NCI-H226 (cell line): ENCODE results near the gene MAP3K14.
A peak's percentile ranks its signal among the peaks of the same experiment; 100 is the strongest.

Experiments
- DNase-seq: peaks from one replicate; pipeline ENCODE4 v3.0.0-alpha.2; 2015

MAP3K14 gene

DNA sequence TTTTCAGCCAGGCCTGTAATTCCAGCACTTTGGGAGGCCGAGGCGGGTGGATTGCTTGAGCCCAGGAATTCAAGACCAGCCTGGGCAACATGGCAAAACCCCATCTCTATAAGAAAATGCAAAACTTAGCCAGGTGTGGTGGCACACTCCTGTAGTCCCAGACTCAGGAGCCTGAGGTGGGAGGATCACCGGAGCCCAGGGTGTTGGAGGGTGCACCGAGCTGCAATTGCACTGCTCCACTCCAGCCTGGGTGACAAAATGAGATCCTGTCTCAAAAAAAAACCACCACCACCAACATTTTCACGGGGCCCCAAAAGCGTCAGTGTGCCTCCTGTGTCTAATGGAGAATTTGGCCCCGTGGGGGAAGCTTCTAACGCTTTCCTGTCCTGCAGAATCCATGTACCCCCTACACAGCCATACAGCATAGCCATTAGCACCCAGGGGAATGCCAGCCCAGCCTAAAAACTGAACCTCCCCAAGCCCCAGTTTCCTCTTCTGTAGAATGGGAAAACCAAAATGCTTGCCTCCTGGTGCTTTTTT is 22.2 kb upstream of the MAP3K14 start:
- no peak for DNase-seq

DNA sequence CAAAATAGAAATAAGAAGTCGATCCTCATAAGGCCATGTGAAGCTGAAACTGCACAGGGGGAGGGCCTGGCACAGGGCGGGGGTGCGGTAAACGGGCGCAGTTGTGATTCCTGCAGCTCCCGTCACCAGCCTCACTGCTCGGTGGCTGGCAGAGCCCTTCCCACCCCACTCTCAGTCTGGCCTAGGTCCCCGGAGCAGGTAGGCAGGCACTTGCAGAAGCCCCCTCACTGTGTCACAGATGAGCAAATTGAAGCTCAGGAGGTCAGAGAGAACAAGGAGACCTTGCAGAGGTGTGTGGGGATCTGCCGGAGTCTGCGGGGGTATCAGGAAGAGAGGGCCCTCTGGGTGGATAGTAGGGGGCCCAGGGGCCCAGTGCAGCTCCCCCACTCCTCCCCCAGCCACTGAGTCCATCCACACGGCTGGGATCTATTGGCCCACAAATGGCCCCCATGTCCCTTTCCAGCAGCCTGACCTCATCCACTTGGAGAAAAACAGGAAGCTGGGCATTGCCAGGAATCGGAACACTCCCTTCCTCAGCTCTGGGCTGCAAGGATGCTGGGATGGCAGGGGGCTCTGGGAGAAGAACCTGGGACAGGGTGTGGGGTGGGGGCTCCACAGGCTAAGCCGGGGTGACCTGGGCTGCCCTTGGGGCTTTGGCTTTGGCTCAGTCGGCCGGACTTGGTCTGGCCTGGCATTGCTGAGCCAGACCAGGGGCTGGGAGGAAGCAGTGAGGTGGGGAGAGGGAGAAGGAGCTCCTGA is 21.4 kb upstream of the MAP3K14 start:
- no peak for DNase-seq

- DNase-seq: no peak
Observed at GRCh38 chr17:45336390-45337182, 19.8 kb upstream of the MAP3K14 start.

DNA sequence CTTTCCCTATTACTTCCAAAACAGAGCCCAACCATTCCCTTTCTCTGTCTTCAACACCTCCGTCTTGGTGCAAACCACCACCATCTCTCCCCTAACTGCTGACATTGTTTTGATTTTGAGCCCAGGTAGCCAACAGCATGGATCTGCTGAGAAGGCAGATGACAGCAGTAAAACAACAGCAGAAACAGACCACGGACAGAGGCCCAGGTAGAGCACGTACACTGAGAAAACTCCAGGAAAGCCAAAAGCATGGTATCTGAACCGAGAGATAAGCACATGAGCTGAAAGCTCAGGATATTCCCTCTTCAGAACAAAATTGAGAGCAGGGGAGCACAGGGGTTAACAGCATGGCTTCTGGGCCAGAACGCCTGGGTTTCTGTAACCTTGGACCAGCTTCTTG is 18.9 kb upstream of the MAP3K14 start:
- DNase-seq: no peak

DNA sequence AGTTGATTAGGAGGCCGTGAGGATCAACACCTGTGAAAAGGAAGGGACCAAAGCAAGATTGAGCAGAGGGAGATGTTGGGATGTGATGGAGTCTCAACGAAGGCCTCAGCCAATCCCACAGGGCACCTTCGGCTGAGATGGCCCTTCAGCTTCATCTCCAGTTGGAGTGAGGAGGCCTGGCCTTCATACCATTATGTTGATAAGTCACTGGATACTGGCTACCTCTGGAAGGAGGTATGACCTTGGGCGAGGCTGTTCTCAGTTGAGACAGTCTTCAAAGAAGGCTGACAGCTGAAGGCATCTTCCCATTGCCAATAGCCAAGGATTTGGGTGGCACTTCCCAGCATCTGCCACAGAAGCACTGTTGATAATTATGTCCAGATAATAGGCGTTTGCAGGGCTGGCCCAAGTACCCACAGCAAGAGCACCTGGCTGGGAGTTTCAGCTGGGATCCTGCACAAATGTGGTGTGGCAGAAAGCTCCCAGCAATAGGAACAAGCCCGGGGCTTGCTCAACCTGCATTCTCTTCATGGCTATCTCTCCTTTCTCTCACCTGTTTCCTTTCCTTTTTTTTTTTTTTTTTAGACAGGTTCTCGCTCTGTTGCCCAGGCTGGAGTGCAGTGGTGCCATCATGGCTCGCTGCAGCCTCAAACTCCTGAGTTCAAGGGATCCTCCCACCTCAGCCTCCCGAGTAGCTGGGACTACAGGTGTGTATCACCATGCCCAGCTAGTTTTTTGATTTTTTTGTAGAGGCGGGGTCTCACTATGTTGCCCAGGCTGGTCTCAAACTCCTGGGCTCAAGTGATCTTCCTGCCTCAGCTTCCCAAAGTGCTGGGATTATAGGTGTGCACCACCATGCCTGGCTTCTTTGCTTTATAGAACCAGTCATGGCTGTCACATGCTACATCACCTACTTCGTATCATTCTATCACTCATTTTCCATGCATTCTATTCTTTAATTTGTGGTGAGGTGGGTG is 18.2 kb upstream of the MAP3K14 start:
- DNase-seq: no peak

GRCh38 chr17:45334231-45334630 is 17.4 kb upstream of the MAP3K14 start:
- DNase-seq: no peak

DNA sequence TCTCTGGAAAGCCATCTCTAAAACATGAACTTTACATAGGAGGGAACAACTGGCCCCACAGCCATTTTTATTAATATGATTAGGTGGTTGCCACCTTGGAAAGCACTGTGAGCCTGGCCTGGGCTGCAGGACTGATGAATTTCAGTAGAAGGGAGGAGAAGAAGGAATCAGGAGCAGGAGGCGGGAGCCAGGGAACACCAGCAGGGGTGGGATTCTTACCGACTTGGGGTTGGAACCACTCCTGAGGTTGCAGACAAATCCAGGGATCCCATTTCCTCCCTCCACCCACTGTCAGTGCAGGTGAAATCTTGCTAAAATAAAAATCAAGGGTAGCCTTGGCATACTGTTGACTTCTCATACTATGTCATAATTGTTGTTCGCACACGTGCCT is 16.9 kb upstream of the MAP3K14 start:
- DNase-seq: no peak

- peak; percentile 44 for DNase-seq
Observed at GRCh38 chr17:45332989-45333701, 16.3 kb upstream of the MAP3K14 start.

- DNase-seq: no peak
Observed at GRCh38 chr17:45332505-45332904, 15.7 kb upstream of the MAP3K14 start.

DNA sequence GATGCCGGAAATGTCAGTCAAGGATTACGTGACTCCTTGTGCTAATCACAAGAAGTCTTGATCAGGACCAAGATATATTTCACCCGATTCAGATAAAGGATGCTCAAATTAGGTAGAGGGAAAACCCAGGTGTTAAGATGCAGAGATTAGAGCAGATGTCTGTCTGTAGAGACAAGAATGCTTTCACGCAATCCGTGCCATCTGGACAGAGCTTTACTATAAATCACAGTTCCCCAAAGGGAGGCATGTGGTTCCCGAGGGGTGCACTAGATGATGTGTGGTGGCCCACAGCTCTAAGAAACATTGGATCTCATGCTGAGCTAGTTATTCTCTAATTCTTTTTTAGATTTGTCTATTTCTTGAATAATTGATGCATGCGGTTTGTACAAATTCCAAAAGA is 9.8 kb upstream of the MAP3K14 start:
- DNase-seq: no peak

- DNase-seq: no peak
Observed at GRCh38 chr17:45325810-45326209, 9.0 kb upstream of the MAP3K14 start.

GRCh38 chr17:45324336-45324735 is 7.5 kb upstream of the MAP3K14 start:
- no peak for DNase-seq

DNA sequence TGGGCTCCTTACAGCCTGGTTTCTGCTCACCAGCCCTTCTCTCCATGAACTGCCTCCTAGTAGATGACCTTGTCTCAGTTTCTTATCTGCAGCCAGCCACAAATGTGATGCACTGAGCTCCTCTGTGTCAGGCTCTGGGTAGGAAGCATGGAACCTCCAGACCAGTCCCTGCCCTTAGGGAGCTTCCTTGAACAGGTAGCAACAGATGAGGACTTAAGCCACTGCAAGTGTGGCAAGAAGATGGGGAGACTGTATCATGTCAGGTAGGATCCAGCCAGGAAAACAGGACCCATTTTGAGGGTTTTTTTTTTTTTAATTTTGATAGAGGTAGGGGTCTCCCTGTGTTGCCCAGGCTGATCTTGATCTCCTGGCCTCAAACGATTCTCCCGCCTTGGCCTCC is 5.3 kb upstream of the MAP3K14 start:
- no peak for DNase-seq

DNA sequence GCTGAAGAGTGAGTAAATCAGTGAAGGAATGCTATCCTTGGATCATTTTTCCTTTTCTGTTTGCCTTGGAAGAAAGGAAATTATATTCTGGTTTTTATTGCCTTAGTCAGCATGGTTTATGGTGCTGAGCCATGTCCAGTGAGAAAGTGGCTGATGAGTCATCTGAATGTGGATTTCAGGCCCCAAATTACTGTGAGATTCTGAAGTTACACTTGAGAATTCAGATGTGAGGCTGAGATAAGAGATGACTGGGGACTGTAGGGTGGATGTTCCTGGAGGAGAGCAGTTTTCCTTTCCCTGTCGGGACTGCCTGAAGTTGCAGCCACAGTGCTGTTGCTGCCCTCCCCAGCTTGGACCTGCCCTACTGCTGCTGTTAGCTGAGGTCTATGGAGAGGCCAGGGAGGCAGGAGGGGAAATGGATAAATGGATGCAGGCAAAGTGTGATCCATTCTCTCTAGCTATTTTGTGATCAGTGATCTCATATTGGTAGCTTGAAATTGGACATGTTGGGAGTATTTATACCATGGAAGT is 4.2 kb upstream of the MAP3K14 start:
- peak; percentile 87 for DNase-seq

DNA sequence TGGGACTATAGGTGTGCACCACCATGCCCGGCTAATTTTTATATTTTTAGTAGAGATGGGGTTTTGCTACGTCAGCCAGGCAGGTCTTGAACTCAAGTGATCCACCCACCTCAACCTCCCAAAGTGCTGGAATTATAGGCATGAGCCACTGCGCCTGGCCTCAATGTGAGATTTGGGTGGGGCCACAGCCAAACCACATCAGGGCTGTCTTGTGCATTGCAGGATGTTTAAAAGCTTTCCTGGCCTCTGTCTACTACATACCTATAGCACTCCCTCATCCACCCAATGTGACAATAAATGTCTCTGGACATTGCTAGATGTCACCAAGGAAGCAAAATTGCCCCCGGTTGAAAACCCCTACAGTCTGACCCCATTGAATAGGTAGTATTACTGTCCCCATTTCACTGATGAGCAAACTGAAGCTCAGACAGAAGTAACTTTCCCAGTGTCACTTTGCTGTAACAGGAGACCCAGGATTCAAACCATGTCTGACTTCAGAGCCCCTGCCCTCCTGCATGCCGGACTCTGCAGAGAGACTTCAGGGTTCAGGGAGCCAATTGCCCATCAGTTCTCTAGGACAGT is 3.6 kb upstream of the MAP3K14 start:
- peak; percentile 57 for DNase-seq

GRCh38 chr17:45319239-45319703 is 2.5 kb upstream of the MAP3K14 start:
- peak; percentile 58 for DNase-seq

DNA sequence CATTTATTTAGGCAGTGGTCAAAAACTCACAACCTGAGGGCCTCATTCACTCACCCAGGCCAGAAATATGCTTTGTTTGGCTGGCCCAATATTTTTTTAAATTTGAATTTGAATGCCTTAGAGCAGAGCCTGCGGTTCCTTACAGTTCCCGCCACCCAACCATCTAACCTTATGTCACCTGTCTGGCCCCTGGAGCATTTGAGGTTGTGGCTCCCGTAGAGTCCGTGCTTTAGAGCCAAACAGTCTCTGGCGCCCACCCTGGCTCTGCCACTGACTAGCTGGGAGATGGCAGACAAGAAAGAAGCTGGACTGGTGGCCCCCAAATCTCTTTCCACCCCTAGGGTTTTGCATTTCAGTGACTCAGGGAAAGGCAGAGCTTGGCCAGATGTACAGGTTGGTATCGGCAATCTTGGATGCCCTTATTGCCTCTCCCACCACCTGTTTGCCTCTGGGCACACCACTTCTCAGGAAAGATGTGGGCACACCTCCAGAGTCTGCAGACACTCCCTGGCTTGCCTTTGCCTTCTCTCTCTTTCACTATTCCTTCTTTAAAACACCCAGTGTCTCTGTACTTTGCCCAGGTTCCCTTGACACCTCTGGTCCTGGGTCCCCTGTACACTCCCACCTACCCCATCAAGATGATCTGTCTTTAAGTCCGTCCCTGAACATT is 1.9 kb upstream of the MAP3K14 start:
- DNase-seq: no peak

DNA sequence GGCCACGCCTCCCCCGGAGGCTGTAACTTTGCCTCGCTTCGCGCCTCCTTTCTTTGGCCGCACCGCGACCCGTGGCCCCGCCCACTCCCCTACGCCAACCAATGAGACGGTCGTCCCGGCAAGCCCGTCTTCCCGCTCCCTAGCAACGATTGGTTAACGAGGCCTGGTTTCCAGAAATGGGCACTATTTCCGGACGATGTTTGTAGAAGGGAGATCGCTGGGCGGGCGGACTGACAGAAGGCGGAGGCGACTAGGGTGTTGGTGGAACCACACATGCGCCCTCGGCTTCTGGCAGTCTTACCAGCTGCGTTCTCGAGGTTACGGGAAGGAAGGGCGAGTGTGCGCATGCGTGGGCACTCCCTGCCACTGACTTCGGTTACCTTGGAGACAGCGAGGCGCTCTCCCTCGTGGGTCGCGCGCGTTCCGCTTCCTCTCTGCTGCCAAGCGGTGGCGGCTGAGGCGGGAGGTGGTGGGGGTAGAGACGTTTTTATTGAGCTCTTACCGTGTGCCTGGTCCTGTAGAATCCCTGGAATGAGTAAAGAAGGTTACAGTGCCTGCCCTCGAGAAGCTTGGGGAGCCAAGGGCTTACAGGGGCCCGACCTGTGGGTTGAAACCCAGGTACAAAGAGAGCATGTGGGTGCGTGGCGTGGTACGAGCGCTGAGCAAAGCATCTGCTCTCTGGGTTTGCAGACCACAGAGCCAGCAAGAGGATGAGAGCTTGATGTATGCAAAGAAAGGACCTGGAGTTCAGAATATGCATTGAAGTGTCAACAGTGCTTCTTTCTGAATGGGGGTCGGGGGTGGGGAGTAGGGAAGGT is 500 bp upstream of the MAP3K14 start:
- DNase-seq: peak; percentile 100

GRCh38 chr17:45315648-45316433 is 979 bp downstream of the MAP3K14 start:
- no peak for DNase-seq
